Activated T-cell treated with anti-CD3 and anti-CD28 coated beads, Interleukin-2, amount 50 U/mL, for 24 hours (primary cell): ENCODE measurements around the gene DENND2D.

Experiments used
- DNase-seq: peaks from one replicate; pipeline ENCODE4 v3.0.0-alpha.2; 2020
- H3K27ac Mint-ChIP-seq: 2 replicates; pipeline ENCODE4 v1.8.0; 2020; ENCODE audit warnings: mild to moderate bottlenecking, mixed read lengths
- H3K27me3 Mint-ChIP-seq: 2 replicates; pipeline ENCODE4 v1.8.0; 2020; ENCODE audit warnings: mixed read lengths
- H3K36me3 Mint-ChIP-seq: 2 replicates; pipeline ENCODE4 v1.8.0; 2020; ENCODE audit warnings: low read depth, mixed read lengths
- H3K4me1 Mint-ChIP-seq: 2 replicates; pipeline ENCODE4 v1.8.0; 2020; ENCODE audit warnings: low read depth, mixed read lengths
- H3K4me3 Mint-ChIP-seq: 2 replicates; pipeline ENCODE4 v1.8.0; 2020; ENCODE audit warnings: mild to moderate bottlenecking, moderate library complexity, mixed read lengths
- H3K9me3 Mint-ChIP-seq: 2 replicates; pipeline ENCODE4 v1.8.0; 2020; ENCODE audit warnings: mixed read lengths

The DENND2D gene

DNA sequence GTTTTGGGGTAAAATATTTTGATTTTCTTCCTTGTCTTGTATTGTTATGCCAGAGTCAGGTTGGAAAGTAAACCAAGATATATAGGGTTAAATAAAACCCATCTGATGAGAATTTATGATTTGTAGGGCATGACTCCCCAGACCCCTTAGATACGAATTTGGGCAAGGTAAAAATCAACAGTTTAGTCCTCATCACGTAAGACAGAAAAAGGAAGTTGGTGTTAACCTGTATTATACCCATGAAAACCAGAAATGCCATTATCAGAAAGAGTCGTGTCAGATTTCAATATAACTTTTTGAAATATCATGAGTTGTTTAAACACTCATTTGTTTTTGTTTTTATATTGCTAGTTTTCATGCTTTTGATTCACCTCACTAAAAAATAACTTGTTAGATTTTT lies 48.6 kb downstream of the DENND2D start:
- Mint-ChIP-seq H3K27ac (peak overlapping the region; percentile 9), H3K36me3 (peaks cover 95% of the 10 kb centered on the region), H3K27me3 (no peaks in the 10 kb centered on the region), H3K9me3 (no peaks in the 10 kb centered on the region), H3K4me1 (peaks cover 84% of the 10 kb centered on the region), H3K4me3 (no peak overlapping the region)
- no peak for DNase-seq

DNA sequence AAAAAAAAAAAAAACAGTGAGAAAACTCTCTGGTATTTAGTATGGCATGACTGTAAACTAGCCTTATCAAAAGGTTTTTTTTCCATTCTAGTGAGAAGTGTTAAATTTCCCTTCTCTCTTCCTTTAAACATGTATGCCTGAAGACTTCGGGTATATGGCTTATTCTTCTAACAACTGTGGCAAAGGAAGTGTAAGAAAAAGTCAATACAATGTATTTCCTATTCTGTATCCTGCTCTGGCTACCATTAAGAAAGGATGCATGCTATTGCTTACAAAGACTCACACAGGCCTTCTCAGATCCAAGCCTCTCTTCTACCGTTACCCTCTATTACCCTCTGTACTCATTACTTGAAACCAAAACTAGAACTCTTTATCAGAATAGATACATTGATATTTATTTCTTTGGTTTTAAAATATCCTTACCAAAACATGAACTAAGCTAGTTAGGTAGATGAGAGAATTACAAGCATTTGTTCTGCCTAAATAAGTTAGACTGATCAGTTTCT lies 52.0 kb downstream of the DENND2D start:
- Mint-ChIP-seq H3K27ac (peak overlapping the region; percentile 38), H3K4me3 (no peak overlapping the region), H3K36me3 (peaks cover 83% of the 10 kb centered on the region), H3K4me1 (peaks cover 83% of the 10 kb centered on the region), H3K27me3 (no peaks in the 10 kb centered on the region), H3K9me3 (no peaks in the 10 kb centered on the region)
- no peak for DNase-seq

DNA sequence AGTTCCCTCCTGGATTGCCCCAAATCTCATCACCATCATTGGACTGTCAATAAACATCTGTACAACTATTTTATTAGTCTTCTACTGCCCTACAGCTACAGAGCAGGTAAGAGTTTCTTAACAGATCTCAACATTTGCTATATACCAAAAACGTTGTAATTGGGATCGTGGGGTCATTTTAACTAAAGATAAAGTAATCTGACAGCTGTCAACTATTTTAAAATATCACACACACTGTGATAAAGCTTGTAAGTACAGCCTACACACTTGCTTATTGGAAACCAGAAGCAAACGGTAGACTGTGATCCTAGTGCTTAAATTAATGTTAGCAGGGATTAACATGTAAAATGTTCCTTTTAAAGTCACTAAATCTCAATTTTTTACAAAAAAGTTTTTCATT lies 52.5 kb downstream of the DENND2D start:
- peak overlapping the region; percentile 55 for H3K27ac Mint-ChIP-seq
- peaks cover 82% of the 10 kb centered on the region for H3K4me1 Mint-ChIP-seq
- H3K9me3 Mint-ChIP-seq: no peaks in the 10 kb centered on the region
- H3K27me3 Mint-ChIP-seq: no peaks in the 10 kb centered on the region
- peaks cover 78% of the 10 kb centered on the region for H3K36me3 Mint-ChIP-seq
- no peak for DNase-seq
- H3K4me3 Mint-ChIP-seq: no peak overlapping the region

DNA sequence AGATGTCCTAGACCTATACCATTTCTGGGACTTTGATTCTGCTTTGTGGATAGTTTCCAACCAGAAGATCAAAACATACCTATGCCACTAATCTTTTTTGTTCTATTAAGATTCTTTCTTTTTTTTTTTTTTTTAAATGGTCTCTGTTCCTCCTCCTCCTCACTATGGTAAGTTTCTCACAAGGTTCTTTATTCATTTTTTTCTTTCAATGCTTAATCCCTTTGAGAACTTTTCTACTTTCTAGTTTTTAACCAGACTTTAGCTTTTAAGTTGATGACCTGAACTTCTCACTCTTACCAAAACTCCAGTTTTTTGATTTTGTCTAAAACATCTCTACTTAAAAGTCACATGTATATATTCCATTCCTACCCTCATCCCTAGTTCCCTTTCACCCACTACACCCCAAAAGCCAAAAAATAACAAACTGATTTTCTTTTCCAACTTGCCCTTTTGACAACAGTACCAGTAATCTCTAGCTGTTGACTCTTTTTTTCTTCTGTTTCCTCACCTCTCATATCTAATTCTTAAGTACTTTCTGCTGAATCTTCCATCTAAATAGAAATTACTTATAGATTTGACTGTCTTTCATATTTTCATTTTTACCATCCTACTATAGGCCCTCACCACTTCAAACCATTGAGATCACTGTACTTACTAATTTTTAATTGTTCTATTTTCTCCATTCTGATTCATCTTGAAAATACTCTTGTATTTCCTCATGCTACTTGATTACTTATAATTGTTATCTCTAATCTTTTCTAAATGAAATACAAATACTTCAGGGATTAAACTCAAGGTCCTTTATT lies 54.3 kb downstream of the DENND2D start:
- H3K27ac Mint-ChIP-seq: peak overlapping the region; percentile 90
- peak overlapping the region; percentile 4 for H3K4me3 Mint-ChIP-seq
- peaks cover 61% of the 10 kb centered on the region for H3K36me3 Mint-ChIP-seq
- no peaks in the 10 kb centered on the region for H3K9me3 Mint-ChIP-seq
- peaks cover 80% of the 10 kb centered on the region for H3K4me1 Mint-ChIP-seq
- no peak for DNase-seq
- no peaks in the 10 kb centered on the region for H3K27me3 Mint-ChIP-seq

DNA sequence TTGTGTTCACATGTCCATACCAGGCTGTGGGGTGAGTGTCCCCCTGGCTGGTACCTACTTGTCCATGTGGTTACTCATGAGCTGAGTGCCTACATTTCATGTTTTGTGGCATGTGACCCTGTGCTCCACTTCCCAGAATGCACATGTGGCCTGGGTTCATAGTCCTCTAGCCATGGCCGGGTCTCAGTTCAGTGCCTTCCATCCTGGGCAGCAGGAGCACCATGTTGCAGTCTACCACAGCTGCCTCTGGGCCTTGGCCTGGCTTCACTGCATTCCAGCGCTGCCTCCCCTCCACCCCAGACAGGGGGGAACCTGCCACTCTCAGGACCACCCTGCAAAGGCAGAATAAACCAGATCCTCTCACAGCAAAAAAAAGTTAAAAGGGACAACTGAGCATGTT lies 54.9 kb downstream of the DENND2D start:
- peak overlapping the region; percentile 4 for H3K4me3 Mint-ChIP-seq
- peaks cover 78% of the 10 kb centered on the region for H3K4me1 Mint-ChIP-seq
- DNase-seq: no peak
- no peaks in the 10 kb centered on the region for H3K27me3 Mint-ChIP-seq
- peak overlapping the region; percentile 90 for H3K27ac Mint-ChIP-seq
- H3K36me3 Mint-ChIP-seq: peaks cover 55% of the 10 kb centered on the region
- H3K9me3 Mint-ChIP-seq: no peaks in the 10 kb centered on the region

DNA sequence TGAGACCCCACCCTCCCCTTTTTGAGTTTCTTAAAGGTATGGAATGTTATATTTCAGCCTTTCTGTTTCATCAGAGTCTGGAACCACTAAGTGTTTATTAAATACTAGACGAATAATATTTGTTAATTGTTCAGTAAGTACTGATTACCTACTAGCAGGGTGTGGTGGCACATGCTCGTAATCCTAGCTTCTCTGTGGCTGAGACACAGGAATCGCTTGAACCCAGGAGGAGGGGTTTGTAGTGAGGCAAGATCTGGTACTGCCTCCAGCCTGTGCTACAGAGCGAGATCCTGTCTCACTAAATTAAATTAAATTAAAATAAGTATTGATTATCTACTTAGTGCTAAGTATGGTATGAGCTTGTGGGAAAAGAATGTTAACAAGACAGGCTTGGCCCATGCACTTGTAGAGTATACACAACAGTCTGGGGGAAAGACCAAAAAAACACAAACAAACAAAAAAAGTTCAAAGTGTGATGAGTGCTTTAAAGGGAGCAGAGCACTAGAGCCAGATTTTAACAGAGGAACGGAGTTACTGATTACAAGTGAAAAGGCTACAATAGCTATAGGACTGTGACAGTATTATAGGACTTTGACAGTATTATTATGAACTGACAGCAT lies 58.0 kb downstream of the DENND2D start:
- Mint-ChIP-seq H3K27me3 (no peaks in the 10 kb centered on the region), H3K9me3 (no peaks in the 10 kb centered on the region), H3K4me3 (peak overlapping the region; percentile 94), H3K27ac (no peak overlapping the region), H3K4me1 (peaks cover 68% of the 10 kb centered on the region), H3K36me3 (peaks cover 45% of the 10 kb centered on the region)
- no peak for DNase-seq

DNA sequence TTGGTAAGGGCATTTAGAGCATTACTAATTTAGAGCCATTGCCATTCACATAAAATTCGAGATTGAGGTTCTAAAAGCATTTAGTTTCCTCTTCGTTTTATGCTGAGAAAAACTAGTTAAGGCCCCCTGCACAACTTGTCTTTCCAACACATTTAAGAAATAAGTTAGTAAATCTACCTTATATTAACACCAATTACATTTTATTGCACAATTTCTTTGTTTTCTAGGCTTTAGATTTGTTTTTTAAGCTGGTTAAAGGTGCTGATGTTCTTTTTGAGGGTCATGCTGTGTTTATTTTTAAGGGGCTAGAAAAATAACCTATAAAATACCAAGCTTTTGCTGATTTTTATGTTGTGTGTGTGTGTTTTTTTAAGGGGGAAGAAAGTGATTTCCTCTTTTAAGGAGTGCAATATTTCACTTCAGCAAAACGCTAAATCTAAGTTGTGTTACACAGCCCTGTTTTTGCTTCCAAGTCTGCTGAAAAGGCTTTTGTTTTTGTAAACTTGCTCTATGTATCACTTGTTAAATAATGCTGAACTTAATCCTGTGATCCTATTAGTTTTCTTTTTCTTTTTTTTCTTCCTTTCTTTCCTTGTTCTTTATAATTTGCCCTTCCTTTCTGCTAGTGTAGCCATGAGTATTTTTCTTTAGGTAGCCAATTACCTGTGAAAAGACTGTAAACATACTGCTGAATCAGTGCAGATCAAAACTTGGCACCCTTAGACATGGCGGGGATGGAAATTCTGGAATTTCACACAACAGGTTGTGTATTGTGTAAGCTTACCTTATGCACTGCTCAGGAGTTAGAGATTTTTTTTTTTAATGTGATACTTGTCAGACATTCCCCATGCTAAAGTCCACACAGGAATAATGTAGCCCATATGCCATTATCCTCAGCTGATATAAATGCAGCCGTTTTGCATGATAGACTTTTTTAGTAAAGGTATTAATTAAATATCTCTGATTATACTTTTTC lies 58.9 kb downstream of the DENND2D start:
- H3K27ac Mint-ChIP-seq: peak overlapping the region; percentile 96
- H3K36me3 Mint-ChIP-seq: peaks cover 43% of the 10 kb centered on the region
- no peak for DNase-seq
- no peaks in the 10 kb centered on the region for H3K9me3 Mint-ChIP-seq
- H3K4me3 Mint-ChIP-seq: peak overlapping the region; percentile 94
- H3K4me1 Mint-ChIP-seq: peaks cover 61% of the 10 kb centered on the region
- no peaks in the 10 kb centered on the region for H3K27me3 Mint-ChIP-seq

DNA sequence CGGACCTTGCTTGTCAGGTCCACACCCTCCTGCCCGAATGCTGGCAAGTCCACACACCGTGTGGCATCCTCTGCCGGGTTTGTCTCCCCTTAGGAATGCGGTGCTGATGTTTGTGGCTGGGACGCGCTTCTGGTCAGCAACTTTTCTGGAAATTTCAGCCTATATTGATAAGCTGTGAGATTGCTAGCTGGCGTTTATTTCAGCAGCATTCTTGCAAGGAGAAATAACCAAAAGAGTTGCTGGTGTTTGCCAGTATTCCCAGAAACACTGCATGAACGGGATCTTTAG lies 59.8 kb downstream of the DENND2D start:
- DNase-seq: no peak
- Mint-ChIP-seq H3K4me1 (peaks cover 52% of the 10 kb centered on the region), H3K36me3 (peaks cover 43% of the 10 kb centered on the region), H3K9me3 (no peaks in the 10 kb centered on the region), H3K4me3 (peak overlapping the region; percentile 94), H3K27ac (peak overlapping the region; percentile 96), H3K27me3 (no peaks in the 10 kb centered on the region)

DNA sequence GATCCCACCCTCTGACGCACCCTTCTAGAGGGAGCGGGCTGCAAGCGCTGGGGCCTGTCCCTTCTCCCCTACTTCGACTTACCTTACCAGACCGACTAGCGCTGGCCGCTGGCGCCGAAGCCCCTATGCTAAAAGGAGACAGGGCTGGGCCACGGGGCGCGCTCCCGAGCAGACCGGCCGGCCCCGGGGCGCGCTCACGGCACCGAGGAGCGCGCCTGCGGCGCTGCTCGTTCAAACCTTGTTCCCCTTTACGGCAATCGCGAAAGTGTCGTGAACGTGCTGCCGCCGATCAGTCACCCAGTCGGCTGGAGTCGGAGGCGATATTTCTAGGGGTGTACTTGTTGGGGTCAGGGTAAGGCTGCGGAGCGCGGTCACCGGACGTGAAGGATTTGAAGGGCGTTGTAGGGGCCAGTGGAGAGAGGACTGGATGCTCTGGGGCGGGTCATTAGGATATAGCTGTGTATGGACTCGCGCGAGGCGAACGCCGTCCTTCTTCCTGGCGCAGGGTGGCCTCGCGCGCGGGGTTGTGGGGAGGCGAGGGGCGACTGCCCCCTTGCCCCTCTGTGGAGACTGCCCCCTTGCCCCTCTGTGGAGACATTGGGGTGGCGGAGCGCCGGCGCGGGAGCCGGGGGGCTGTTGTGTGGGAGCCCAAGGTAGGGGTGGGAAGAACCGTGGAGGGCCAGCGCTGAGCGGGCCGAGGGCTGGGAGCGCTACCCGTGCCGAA lies 60.3 kb downstream of the DENND2D start, which contains the start of the genes CEPT1 and DRAM2:
TSS of gene CEPT1 (plus strand) at position 268 of the 724 bp plus-strand sequence. CDS start 7,492 bp downstream, outside the sequence.
TSS of gene DRAM2 (minus strand) at position 138 of the 724 bp plus-strand sequence. CDS start 8,539 bp downstream, outside the sequence.
- H3K27ac Mint-ChIP-seq: peak within 1 kb of the TSS; percentile 96
- peak; percentile 90 for DNase-seq
- H3K27me3 Mint-ChIP-seq: no peaks in the 10 kb centered on the region
- H3K9me3 Mint-ChIP-seq: no peaks in the 10 kb centered on the region
- H3K36me3 Mint-ChIP-seq: peaks cover 43% of the 10 kb centered on the region
- H3K4me3 Mint-ChIP-seq: peak within 1 kb of the TSS; percentile 94
- peaks cover 51% of the 10 kb centered on the region for H3K4me1 Mint-ChIP-seq

DNA sequence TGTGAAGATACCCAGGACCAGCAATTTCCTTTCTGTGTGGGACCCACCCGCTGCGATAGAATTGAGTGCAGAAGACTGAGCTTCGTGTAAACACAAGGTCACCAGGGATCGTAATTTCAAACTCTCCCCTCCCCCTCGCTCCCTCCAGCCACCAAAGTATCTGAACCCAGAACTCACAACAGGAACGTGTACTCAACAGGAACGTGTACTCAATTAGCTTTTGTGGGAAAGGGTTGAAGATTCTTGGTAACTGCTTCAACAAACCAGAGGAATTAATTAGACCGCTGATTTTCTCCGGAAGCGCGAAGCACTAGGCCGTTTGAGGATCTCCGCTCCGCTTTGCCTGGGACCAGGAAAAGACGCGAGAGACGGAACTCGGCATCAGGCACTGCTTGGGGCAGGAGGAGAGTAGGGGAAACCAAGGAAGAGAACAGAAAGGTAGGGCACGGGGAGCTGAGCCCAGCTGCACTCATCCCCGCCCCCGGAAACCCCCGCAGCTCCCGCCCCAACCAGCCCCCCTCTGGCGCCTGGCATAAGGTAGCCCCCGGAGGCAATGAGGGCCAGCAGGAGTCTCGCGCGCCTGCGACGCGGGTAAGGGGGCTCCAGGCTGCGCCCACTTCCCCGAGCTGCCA lies 61.0 kb downstream of the DENND2D start:
- H3K27me3 Mint-ChIP-seq: no peaks in the 10 kb centered on the region
- DNase-seq: no peak
- H3K27ac Mint-ChIP-seq: peak overlapping the region; percentile 96
- peak overlapping the region; percentile 94 for H3K4me3 Mint-ChIP-seq
- peaks cover 55% of the 10 kb centered on the region for H3K4me1 Mint-ChIP-seq
- H3K36me3 Mint-ChIP-seq: peaks cover 49% of the 10 kb centered on the region
- H3K9me3 Mint-ChIP-seq: no peaks in the 10 kb centered on the region
